ENCODE data around the gene TRIM40.

The TRIM40 gene

DNA sequence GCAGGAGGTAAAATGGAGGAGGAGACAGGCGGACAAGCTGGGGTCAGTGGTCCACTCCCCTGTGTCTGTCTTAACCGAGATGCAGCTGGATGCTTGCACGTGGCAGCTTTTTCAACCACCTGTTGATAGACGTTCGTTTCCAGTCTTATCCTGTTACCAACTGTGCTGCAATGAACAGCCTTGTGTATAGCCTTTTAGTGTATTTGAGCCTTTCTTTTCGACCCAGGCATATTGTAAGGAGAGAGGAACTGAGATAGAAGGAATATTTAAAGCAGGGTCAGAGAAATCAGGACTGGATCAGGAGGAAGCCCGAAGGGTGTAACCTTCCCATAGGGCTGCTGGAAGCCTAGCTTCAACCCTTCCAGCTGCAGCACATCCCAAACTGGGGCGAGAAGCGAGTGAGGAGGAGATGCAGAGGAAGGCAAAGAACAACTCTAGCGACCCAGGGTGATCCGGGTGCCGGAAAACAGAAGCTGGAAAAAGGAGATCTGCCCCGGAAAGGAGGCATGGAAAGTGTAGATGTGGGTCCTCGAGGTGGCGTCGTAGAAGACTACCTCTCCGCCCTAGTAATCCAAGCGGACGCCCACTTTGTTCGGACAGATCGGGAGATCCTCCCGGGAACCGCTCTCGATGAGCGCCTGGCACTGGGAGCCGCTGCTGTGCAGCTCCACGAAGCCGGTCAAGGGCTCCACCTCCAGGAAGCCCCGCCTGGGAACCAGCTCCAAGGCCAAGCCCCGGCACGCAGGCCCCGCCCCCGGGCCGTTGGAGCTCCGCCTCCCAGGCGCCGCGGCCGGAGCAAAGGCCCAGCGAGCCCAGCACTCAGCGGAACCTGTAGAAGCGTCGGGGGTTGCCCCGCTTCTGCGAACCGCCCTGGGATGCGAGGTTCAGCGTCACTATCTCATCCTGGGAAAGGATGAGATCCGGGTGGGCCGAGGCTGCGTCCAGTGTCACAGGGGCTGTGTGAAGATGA lies 34.2 kb upstream of the TRIM40 start:
- peaks cover 17% of the 10 kb centered on the region for H3K4me1 ChIP-seq (ENCODE audit: control insufficient read depth, low read depth, low read length)
- no peaks in the 10 kb centered on the region for H3K36me3 ChIP-seq (ENCODE audit: control insufficient read depth, low read depth, low read length)
- H3K27me3 ChIP-seq (ENCODE audit: control insufficient read depth, insufficient read depth, low read length) = peaks cover 84% of the 10 kb centered on the region
- H3K27ac ChIP-seq (ENCODE audit: low read length) = no peak overlapping the region
- no peaks in the 10 kb centered on the region for H3K9me3 ChIP-seq (ENCODE audit: control insufficient read depth, low read depth, low read length)
- H3K9ac ChIP-seq (ENCODE audit: low read length) = no peak overlapping the region
- peak overlapping the region; percentile 66 for H3K4me3 ChIP-seq (ENCODE audit: low read length)

DNA sequence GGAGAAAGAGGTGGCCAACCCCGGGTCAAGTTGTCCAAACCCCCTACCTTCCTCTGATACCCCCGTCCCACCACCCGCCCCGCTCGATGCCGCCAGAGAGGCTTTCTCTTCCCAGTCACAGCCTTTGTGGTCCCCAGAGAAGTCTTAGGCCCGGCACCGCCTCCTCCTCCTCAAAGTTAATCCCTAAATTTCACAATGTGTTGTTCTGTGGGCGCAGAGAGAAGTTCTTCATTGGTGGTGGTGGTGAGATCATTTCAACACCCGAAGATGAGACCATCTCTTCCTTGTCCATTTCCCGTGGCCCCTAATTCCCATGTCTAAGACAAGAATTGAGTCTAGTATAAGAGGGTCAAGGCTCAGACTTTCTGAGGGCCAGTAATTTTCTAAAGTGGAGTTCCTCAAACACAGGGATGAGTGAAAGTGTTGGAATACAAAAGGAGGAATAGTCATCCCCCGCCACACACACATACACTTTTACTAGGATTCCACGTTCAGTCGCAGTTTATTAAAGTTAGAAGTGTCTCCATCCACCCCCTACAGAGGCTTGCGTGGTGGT lies 33.4 kb upstream of the TRIM40 start:
- H3K27me3 ChIP-seq (ENCODE audit: control insufficient read depth, insufficient read depth, low read length) = peaks cover 77% of the 10 kb centered on the region
- H3K9me3 ChIP-seq (ENCODE audit: control insufficient read depth, low read depth, low read length) = no peaks in the 10 kb centered on the region
- no peaks in the 10 kb centered on the region for H3K36me3 ChIP-seq (ENCODE audit: control insufficient read depth, low read depth, low read length)
- no peak overlapping the region for H3K27ac ChIP-seq (ENCODE audit: low read length)
- H3K4me3 ChIP-seq (ENCODE audit: low read length) = peak overlapping the region; percentile 66
- no peak overlapping the region for H3K9ac ChIP-seq (ENCODE audit: low read length)
- H3K4me1 ChIP-seq (ENCODE audit: control insufficient read depth, low read depth, low read length) = peaks cover 17% of the 10 kb centered on the region

DNA sequence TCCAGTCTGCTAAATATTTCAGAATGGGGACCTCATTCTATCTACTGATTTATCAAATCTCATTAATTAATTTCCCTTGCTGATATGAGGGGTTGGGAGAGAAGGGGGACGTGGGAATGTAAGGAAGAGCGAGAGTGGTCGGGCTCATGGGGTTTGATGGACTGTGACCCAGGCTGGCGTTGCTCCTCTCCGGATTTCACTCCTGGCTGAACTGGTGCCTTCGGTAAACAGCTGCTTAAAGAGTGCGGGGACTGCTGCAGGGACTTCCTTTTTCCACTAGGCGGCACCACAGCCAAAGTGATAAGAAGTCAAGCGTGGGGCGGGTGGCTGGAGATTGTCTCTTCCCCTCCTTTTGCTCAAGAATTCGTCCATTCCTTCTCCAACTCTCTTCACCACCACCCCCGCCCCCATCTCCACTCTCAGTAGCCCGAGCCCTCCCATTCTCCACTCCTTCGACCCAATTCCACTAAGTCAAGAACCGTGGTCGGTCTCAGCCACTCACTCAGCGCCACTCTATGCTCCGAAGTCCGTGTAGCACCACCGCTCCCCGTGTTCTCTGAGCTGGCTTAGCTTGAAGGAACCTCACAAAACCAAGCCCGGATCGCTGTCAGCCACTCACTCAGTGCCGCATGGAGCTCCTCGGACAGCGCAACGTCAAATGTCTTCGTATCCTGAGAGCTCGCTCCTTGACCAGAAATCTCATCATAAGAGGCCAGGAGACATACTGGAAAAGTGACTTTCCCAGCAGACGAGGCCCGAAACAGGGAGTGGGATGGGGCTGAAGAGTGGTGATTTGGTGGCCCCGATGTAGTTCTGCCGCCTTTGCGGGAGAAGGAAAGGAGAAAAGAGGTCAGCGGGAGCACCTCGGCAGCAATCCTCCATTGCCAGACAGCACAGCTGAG lies 32.7 kb upstream of the TRIM40 start:
- Histone ChIP-seq H3K4me1 (ENCODE audit: control insufficient read depth, low read depth, low read length) (peaks cover 17% of the 10 kb centered on the region), H3K27ac (ENCODE audit: low read length) (no peak overlapping the region), H3K4me3 (ENCODE audit: low read length) (peak overlapping the region; percentile 33), H3K27me3 (ENCODE audit: control insufficient read depth, insufficient read depth, low read length) (peaks cover 69% of the 10 kb centered on the region), H3K9me3 (ENCODE audit: control insufficient read depth, low read depth, low read length) (no peaks in the 10 kb centered on the region), H3K36me3 (ENCODE audit: control insufficient read depth, low read depth, low read length) (no peaks in the 10 kb centered on the region), H3K9ac (ENCODE audit: low read length) (no peak overlapping the region)

DNA sequence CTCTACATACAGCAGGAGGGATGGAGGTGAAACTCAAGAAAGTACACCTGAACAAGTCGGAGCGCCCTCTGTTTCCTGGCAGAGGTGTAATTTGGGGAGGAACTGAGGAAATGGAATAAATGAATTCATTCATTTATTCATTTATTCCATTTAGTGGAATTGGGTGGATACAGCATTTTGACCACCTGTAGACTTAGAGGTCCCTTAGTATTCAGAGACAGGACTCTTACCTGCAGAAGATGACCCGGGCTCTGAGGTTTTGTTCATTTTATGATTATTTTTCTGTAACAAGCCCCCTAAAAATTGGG lies 32.1 kb upstream of the TRIM40 start:
- Histone ChIP-seq H3K9ac (ENCODE audit: low read length) (no peak overlapping the region), H3K36me3 (ENCODE audit: control insufficient read depth, low read depth, low read length) (no peaks in the 10 kb centered on the region), H3K27ac (ENCODE audit: low read length) (no peak overlapping the region), H3K4me3 (ENCODE audit: low read length) (peak overlapping the region; percentile 33), H3K27me3 (ENCODE audit: control insufficient read depth, insufficient read depth, low read length) (peaks cover 63% of the 10 kb centered on the region), H3K9me3 (ENCODE audit: control insufficient read depth, low read depth, low read length) (no peaks in the 10 kb centered on the region), H3K4me1 (ENCODE audit: control insufficient read depth, low read depth, low read length) (peaks cover 17% of the 10 kb centered on the region)

DNA sequence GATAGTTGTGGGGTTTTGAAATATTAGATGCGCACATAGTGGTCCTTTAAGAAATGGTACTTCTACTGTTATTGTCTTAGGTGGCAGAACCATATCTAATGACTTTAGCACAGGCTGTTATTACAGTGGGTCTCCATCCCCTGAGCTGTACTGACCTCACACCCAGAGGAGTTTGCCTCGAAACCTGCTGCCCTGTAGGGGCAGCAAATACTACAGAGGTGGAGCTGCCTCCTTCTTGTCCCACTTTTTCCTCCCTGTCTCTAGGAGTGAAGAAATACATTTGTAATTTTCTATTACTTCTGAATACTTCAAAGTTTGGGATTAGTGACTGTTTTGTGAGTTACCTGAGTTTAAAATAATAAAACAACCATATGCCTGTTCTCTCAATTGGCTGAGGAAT lies 31.3 kb upstream of the TRIM40 start:
- Histone ChIP-seq H3K36me3 (ENCODE audit: control insufficient read depth, low read depth, low read length) (no peaks in the 10 kb centered on the region), H3K4me1 (ENCODE audit: control insufficient read depth, low read depth, low read length) (peaks cover 16% of the 10 kb centered on the region), H3K9ac (ENCODE audit: low read length) (no peak overlapping the region), H3K27me3 (ENCODE audit: control insufficient read depth, insufficient read depth, low read length) (peaks cover 55% of the 10 kb centered on the region), H3K9me3 (ENCODE audit: control insufficient read depth, low read depth, low read length) (no peaks in the 10 kb centered on the region), H3K4me3 (ENCODE audit: low read length) (no peak overlapping the region), H3K27ac (ENCODE audit: low read length) (no peak overlapping the region)

DNA sequence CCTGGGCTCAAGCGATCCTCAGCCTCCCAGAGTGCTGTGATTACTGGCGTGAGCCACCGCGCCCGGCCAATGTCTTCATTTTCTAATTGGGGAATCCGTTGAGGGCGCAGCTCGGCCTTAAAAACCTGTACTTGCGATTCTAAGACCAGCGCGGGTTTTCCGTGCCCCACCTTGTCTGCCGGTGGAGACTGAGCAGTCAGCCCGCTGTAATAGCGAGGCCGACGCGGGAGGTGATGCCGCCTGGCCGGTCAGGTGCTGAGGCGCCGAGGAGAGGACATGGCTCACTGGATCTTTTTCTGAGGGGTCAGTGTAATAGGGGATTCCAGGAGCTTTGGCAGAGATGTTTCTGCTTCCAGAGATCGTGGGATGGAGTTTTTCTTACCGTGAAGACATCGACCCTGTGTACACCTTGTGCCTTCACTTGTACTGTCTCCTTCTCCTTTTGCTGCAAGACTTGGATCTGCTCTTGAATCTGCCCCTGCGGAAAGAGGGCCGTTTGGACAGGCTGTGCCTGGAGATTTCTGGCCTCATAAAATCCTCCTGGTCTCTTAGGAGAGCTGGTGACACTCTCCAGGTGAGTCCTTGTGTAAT lies 24.6 kb upstream of the TRIM40 start:
- H3K36me3 ChIP-seq (ENCODE audit: control insufficient read depth, low read depth, low read length) = no peaks in the 10 kb centered on the region
- H3K27ac ChIP-seq (ENCODE audit: low read length) = no peak overlapping the region
- no peaks in the 10 kb centered on the region for H3K9me3 ChIP-seq (ENCODE audit: control insufficient read depth, low read depth, low read length)
- no peak overlapping the region for H3K4me3 ChIP-seq (ENCODE audit: low read length)
- H3K9ac ChIP-seq (ENCODE audit: low read length) = no peak overlapping the region
- H3K4me1 ChIP-seq (ENCODE audit: control insufficient read depth, low read depth, low read length) = no peaks in the 10 kb centered on the region
- peaks cover 27% of the 10 kb centered on the region for H3K27me3 ChIP-seq (ENCODE audit: control insufficient read depth, insufficient read depth, low read length)

DNA sequence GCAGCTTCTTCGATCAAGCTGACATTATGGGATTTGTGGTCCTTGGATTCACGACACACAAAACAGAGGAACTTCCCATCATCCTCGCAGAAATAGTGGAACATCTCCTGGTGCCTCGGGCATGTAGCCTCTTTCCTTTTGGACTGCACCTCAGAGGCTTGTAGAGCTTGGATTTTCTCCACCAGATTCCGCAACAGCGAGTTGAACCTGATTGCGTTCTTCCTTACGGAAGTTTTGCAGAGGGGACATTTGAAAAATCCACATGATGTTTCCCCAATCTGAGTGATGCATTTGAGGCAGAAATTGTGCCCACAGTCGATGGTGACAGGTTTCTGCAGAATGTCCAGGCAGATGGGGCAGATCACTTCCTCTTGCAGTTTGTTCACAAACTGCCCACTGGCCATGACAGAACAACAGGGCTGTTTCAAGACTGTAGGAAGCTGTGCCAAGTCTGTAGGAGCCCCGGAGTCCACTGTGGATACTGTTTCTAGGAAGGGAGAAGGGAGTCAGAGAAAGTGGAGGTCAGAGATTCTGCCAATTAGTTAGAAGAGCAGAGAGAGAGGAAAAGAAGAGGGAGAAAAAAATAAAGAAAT lies 23.4 kb upstream of the TRIM40 start:
- Histone ChIP-seq H3K9me3 (ENCODE audit: control insufficient read depth, low read depth, low read length) (no peaks in the 10 kb centered on the region), H3K36me3 (ENCODE audit: control insufficient read depth, low read depth, low read length) (no peaks in the 10 kb centered on the region), H3K4me1 (ENCODE audit: control insufficient read depth, low read depth, low read length) (no peaks in the 10 kb centered on the region), H3K4me3 (ENCODE audit: low read length) (no peak overlapping the region), H3K9ac (ENCODE audit: low read length) (no peak overlapping the region), H3K27ac (ENCODE audit: low read length) (no peak overlapping the region), H3K27me3 (ENCODE audit: control insufficient read depth, insufficient read depth, low read length) (peaks cover 27% of the 10 kb centered on the region)

DNA sequence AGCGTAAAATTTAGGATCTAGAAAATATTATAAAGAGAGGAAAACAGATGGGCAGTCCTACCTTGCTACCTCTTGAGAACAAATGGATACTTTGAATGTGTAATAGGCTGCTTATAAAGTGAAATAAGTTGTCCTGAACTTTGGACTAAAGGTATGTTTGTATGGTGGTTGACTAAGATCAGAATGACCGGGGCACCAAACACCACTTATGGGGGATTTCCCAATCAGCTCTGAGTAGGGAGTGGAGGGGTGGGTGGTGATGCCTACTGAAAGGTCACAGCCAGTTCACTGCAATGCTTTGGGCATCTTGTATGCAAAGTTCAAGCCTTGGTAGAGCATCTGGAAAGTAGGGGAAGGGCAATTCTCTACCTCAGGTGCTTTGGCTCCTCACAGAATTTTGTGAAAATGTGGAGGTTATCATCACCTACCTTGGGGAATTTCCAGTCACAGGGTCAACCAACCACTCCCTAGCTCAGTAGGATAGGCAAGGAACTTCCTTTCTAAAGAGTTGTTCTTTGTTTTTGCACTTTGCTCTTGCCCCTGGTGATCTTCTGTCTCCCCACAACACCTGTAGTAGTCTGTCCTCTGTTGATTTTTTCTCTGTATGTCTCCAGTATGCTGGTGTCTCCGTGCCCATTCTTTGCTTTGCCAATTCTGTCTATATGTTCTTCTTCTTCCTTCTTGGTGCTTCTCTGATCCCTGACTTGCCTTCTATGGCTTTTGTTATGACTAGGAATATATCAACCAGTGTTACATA lies 22.8 kb upstream of the TRIM40 start, which contains the start of gene TRIM31:
TRIM31 (minus strand) TSS at position 88 of the 757 bp plus-strand sequence. CDS start 285 bp downstream, outside the sequence.
- Histone ChIP-seq H3K27me3 (ENCODE audit: control insufficient read depth, insufficient read depth, low read length) (peaks cover 27% of the 10 kb centered on the region), H3K9me3 (ENCODE audit: control insufficient read depth, low read depth, low read length) (no peaks in the 10 kb centered on the region), H3K4me1 (ENCODE audit: control insufficient read depth, low read depth, low read length) (no peaks in the 10 kb centered on the region), H3K36me3 (ENCODE audit: control insufficient read depth, low read depth, low read length) (no peaks in the 10 kb centered on the region), H3K27ac (ENCODE audit: low read length) (no peak within 1 kb of the TSS), H3K9ac (ENCODE audit: low read length) (no peak within 1 kb of the TSS), H3K4me3 (ENCODE audit: low read length) (no peak within 1 kb of the TSS)

DNA sequence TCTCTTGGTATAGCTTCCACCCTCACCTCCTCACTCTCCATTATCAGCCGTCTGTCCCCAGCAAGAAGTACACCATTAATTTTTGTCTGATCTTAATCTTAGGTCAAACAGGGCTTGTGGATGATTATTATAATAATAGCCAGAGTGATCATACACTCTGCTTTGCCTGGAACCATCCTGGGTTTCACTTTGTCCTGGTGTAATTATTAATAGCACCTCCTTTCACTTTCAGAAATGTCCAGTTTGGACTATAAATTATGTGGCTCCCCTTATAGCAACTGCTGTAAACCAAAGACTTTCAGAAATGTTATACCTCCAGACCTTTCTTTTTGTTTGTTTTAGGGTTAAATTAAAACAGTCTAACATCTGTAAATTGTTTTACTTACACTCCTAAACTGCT lies 22.1 kb upstream of the TRIM40 start:
- H3K9ac ChIP-seq (ENCODE audit: low read length) = no peak overlapping the region
- no peaks in the 10 kb centered on the region for H3K9me3 ChIP-seq (ENCODE audit: control insufficient read depth, low read depth, low read length)
- no peaks in the 10 kb centered on the region for H3K36me3 ChIP-seq (ENCODE audit: control insufficient read depth, low read depth, low read length)
- peaks cover 27% of the 10 kb centered on the region for H3K27me3 ChIP-seq (ENCODE audit: control insufficient read depth, insufficient read depth, low read length)
- H3K4me1 ChIP-seq (ENCODE audit: control insufficient read depth, low read depth, low read length) = no peaks in the 10 kb centered on the region
- no peak overlapping the region for H3K4me3 ChIP-seq (ENCODE audit: low read length)
- no peak overlapping the region for H3K27ac ChIP-seq (ENCODE audit: low read length)

DNA sequence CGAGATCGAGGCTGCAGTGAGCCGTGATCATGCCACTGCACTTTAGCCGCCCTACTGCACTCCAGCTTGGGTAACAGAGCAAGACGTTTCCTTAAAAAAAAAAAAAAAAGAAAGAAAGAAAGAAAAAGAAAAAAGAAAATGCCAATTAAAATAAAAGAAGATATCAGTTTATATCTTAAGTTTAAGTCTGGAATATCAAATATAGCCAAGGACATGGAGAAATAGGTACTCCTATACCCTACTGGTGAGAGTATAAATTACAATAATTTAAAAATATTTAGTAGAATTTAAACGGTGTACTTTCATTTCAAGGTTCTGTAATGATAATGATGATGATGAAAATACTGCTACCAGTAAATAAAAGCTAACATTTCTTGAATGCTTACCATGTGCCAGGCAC lies 19.2 kb upstream of the TRIM40 start:
- Histone ChIP-seq H3K9me3 (ENCODE audit: control insufficient read depth, low read depth, low read length) (no peaks in the 10 kb centered on the region), H3K27me3 (ENCODE audit: control insufficient read depth, insufficient read depth, low read length) (peaks cover 27% of the 10 kb centered on the region), H3K27ac (ENCODE audit: low read length) (no peak overlapping the region), H3K36me3 (ENCODE audit: control insufficient read depth, low read depth, low read length) (no peaks in the 10 kb centered on the region), H3K9ac (ENCODE audit: low read length) (no peak overlapping the region), H3K4me3 (ENCODE audit: low read length) (no peak overlapping the region), H3K4me1 (ENCODE audit: control insufficient read depth, low read depth, low read length) (no peaks in the 10 kb centered on the region)

All from iPS-18a (cell line).